HG03575 (cell line): ENCODE data around the gene KCNJ10.
A peak's percentile ranks its signal among the peaks of the same experiment; 100 is the strongest.
"Not testable (repeated sequence)": the region's sequence is repeated elsewhere in the genome, so short reads cannot be mapped to it uniquely, and the experiment has no call there.

ENCODE experiments used
- ATAC-seq: cut with Tn5 transposase; IDR thresholded peaks from one replicate; pipeline ENCODE4 v1.9.1; 2021; ENCODE audit not compliant: unreplicated experiment, insufficient number of reproducible peaks, low FRiP score; ENCODE audit errors: extremely low read depth

Gene KCNJ10

GRCh38 chr1:160066829-160067745 lies 2.9 kb downstream of the KCNJ10 start:
- no peak for ATAC-seq

GRCh38 chr1:160064746-160065145 lies 5.2 kb downstream of the KCNJ10 start:
- ATAC-seq = no peak

- ATAC-seq = no peak
Measured at GRCh38 chr1:160064164-160064563, 5.8 kb downstream of the KCNJ10 start.

- no peak for ATAC-seq
Measured at GRCh38 chr1:160063176-160063575, 6.8 kb downstream of the KCNJ10 start.

- ATAC-seq = no peak
Measured at GRCh38 chr1:160062230-160062532, 7.8 kb downstream of the KCNJ10 start.

- no peak for ATAC-seq
Measured at GRCh38 chr1:160061369-160062229, 8.4 kb downstream of the KCNJ10 start.

- no peak for ATAC-seq
Measured at GRCh38 chr1:160058087-160058486, 11.9 kb downstream of the KCNJ10 start.

GRCh38 chr1:160056648-160057169 lies 13.3 kb downstream of the KCNJ10 start:
- ATAC-seq = no peak

GRCh38 chr1:160053548-160054365 lies 16.2 kb downstream of the KCNJ10 start:
- ATAC-seq = no peak

GRCh38 chr1:160052936-160053335 lies 17.0 kb downstream of the KCNJ10 start:
- no peak for ATAC-seq

GRCh38 chr1:160050619-160051018 lies 19.3 kb downstream of the KCNJ10 start:
- ATAC-seq = no peak

GRCh38 chr1:160050182-160050581 lies 19.8 kb downstream of the KCNJ10 start:
- not testable (repeated sequence) for ATAC-seq

- no peak for ATAC-seq
Measured at GRCh38 chr1:160049101-160049500, 20.9 kb downstream of the KCNJ10 start.

GRCh38 chr1:160048335-160048734 lies 21.6 kb downstream of the KCNJ10 start:
- ATAC-seq = no peak

- no peak for ATAC-seq
Measured at GRCh38 chr1:160047111-160047991, 22.6 kb downstream of the KCNJ10 start.

GRCh38 chr1:160046494-160047110 lies 23.4 kb downstream of the KCNJ10 start:
- ATAC-seq = peak; percentile 60

GRCh38 chr1:160045653-160046052 lies 24.3 kb downstream of the KCNJ10 start:
- ATAC-seq = no peak

- ATAC-seq = no peak
Measured at GRCh38 chr1:160043543-160043942, 26.4 kb downstream of the KCNJ10 start.
